HCT116 (cell line): Measurements from ENCODE around the gene PLEKHA5. TPM values are rescaled to one million over a fixed set of nuclear protein-coding genes. Genes with fewer than 3 reads are reported as not detected.

ENCODE experiments used
- ATAC-seq: fragments of 200-7000 bp; cut with Tn5 transposase; 2 replicates; pipeline ENCODE4 v1.9.1; 2020; ENCODE audit warnings: mild to moderate bottlenecking, moderate library complexity
- BruUV-seq: library from RNA; stranded (reverse); fragments of 400-500 nt; replicated peaks from 2 replicates; lab custom pipeline; 2021; lab: Mats Ljungman, UMichigan
- CTCF ChIA-PET: fragments of 300-600 bp; sonication (Branson Sonifier 250); formaldehyde crosslinking; loops from one replicate; lab custom pipeline; 2021; ENCODE audit warnings: antibody characterized with exemption; lab: Charles Lee
- POLR2A ChIA-PET: fragments of 300-600, 350-600 bp; sonication (Branson Sonifier 250); formaldehyde crosslinking; loops from one replicate; lab custom pipeline; 2021; ENCODE audit warnings: antibody characterized with exemption; lab: Charles Lee
- RAD21 ChIA-PET, 2 experiments: fragments of 300-600 bp; sonication (Branson Sonifier 250); formaldehyde crosslinking; loops; one replicate each; lab custom pipeline; 2023; ENCODE audit warnings: low total read pairs in 2 of 2; ENCODE audit not compliant: uncharacterized antibody in 2 of 2, unreplicated experiment in 2 of 2, low non-redundant PET in 1 of 2; lab: Charles Lee
- DNase-seq: peaks from one replicate; pipeline ENCODE4 v3.0.0-alpha.2; 2010; ENCODE audit warnings: low read depth, low spot score
- H2AFZ ChIP-seq: fragments of 200-600 bp; shearing (Covaris generic), sonication (generic); 2 replicates; pipeline ENCODE4 v1.6.1; 2017; ENCODE audit warnings: low read depth, mixed run types, mixed read lengths, antibody characterized with exemption, low read length; ENCODE audit not compliant: poor library complexity, severe bottlenecking
- H3K27ac ChIP-seq: 2 replicates; pipeline ENCODE4 v1.5.1; 2012; ENCODE audit warnings: low read depth, low read length
- H3K27me3 ChIP-seq: fragments of 200-600 bp; sonication (generic); 2 replicates; pipeline ENCODE4 v1.6.1; 2016; ENCODE audit warnings: mixed run types, low read length, mixed read lengths; ENCODE audit not compliant: insufficient read depth
- H3K36me3 ChIP-seq, 2 experiments: fragments of 200-500 bp in 1 of 2; fragments of 200-600 bp in 1 of 2; sonication (Bioruptor generic) in 1 of 2; sonication (generic) in 1 of 2; 2 replicates each; pipeline versions ENCODE4 v1.5.1 to v1.6.1; 2014 to 2016; ENCODE audit warnings: low read length in 2 of 2, inconsistent platforms in 1 of 2, mixed read lengths in 1 of 2, mixed run types in 1 of 2; ENCODE audit not compliant: insufficient read depth in 2 of 2, control insufficient read depth in 1 of 2
- H3K4me1 ChIP-seq, 2 experiments: fragments of 200-600 bp in 1 of 2; sonication (generic) in 1 of 2; 2 replicates each; pipeline versions ENCODE4 v1.5.1 to v1.6.1; 2012 to 2017; ENCODE audit warnings: low read length in 2 of 2, inconsistent platforms in 1 of 2, mild to moderate bottlenecking in 1 of 2, mixed read lengths in 1 of 2, mixed run types in 1 of 2, moderate library complexity in 1 of 2; ENCODE audit not compliant: insufficient read depth in 2 of 2, control insufficient read depth in 1 of 2
- H3K4me2 ChIP-seq: fragments of 200-600 bp; sonication (generic); 2 replicates; pipeline ENCODE4 v1.6.1; 2017; ENCODE audit warnings: mixed run types, low read length, mixed read lengths
- H3K4me3 ChIP-seq, 2 experiments: fragments of 200-600 bp in 1 of 2; sonication (generic) in 1 of 2; replicated peaks in 1 of 2; 2 replicates each; pipeline ENCODE4 v1.5.1; 2011 to 2016; ENCODE audit warnings: low read length in 2 of 2, control low read depth in 1 of 2, low read depth in 1 of 2, mild to moderate bottlenecking in 1 of 2, mixed read lengths in 1 of 2, mixed run types in 1 of 2
- H3K79me2 ChIP-seq: fragments of 200-600 bp; sonication (generic); 2 replicates; pipeline ENCODE4 v1.6.1; 2017; ENCODE audit warnings: mild to moderate bottlenecking, mixed run types, low read length, moderate library complexity, mixed read lengths; ENCODE audit not compliant: insufficient read depth
- H3K9ac ChIP-seq: fragments of 200-600 bp; sonication (generic); 2 replicates; pipeline ENCODE4 v1.6.1; 2016; ENCODE audit warnings: low read length, mixed read lengths
- H3K9me2 ChIP-seq: fragments of 200-600 bp; sonication (generic), shearing (Covaris generic); 2 replicates; pipeline ENCODE4 v1.6.1; 2017; ENCODE audit warnings: mixed run types, mild to moderate bottlenecking, moderate library complexity; ENCODE audit not compliant: insufficient read depth
- H3K9me3 ChIP-seq, 2 experiments: fragments of 200-500 bp in 1 of 2; fragments of 200-600 bp in 1 of 2; sonication (Bioruptor generic) in 1 of 2; sonication (generic) in 1 of 2; 2 replicates each; pipeline ENCODE4 v1.6.1; 2014 to 2017; ENCODE audit warnings: low read length in 2 of 2, mixed read lengths in 2 of 2, inconsistent platforms in 1 of 2, low read depth in 1 of 2, mild to moderate bottlenecking in 1 of 2, mixed run types in 1 of 2, moderate library complexity in 1 of 2; ENCODE audit not compliant: control insufficient read depth in 1 of 2, insufficient read depth in 1 of 2
- H4K20me1 ChIP-seq: fragments of 200-600 bp; sonication (generic), shearing (Covaris generic); 2 replicates; pipeline ENCODE4 v1.6.1; 2017; ENCODE audit warnings: mixed run types, mild to moderate bottlenecking, moderate library complexity; ENCODE audit not compliant: insufficient read depth
- EGR1 ChIP-seq: IDR thresholded peaks from 2 replicates; pipeline ENCODE4 v1.6.1; 2012; ENCODE audit warnings: low read depth
- MAX ChIP-seq: IDR thresholded peaks from 2 replicates; pipeline ENCODE4 v1.6.1; 2012
- POLR2AphosphoS5 ChIP-seq: IDR thresholded peaks from 2 replicates; pipeline ENCODE4 v1.6.1; 2011; ENCODE audit warnings: mild to moderate bottlenecking, low read depth, low read length, moderate library complexity
- RAD21 ChIP-seq: IDR thresholded peaks from 2 replicates; pipeline ENCODE4 v1.6.1; 2012; ENCODE audit warnings: low read depth, mild to moderate bottlenecking
- REST ChIP-seq: IDR thresholded peaks from 2 replicates; pipeline ENCODE4 v1.6.1; 2012; ENCODE audit warnings: low read depth
- SIN3A ChIP-seq: IDR thresholded peaks from 2 replicates; pipeline ENCODE4 v1.6.1; 2012; ENCODE audit warnings: low read depth
- SP1 ChIP-seq: IDR thresholded peaks from 2 replicates; pipeline ENCODE4 v1.6.1; 2012; ENCODE audit warnings: low read depth
- TCF7L2 ChIP-seq: IDR thresholded peaks from 2 replicates; pipeline ENCODE4 v1.7.0; 2011; ENCODE audit warnings: borderline replicate concordance, inconsistent platforms; ENCODE audit not compliant: insufficient read depth, insufficient read length; ENCODE audit errors: extremely low read depth
- YY1 ChIP-seq: IDR thresholded peaks from 2 replicates; pipeline ENCODE4 v1.6.1; 2011; ENCODE audit warnings: low read length, low read depth, moderate library complexity, mild to moderate bottlenecking; ENCODE audit not compliant: insufficient replicate concordance; ENCODE audit errors: extremely low read depth
- ZBTB33 ChIP-seq: IDR thresholded peaks from 2 replicates; pipeline ENCODE4 v1.6.1; 2011; ENCODE audit warnings: mild to moderate bottlenecking, low read length, moderate library complexity; ENCODE audit not compliant: insufficient replicate concordance; ENCODE audit errors: extremely low read depth
- intact Hi-C: fragments of 100-400 bp; cut with micrococcal nuclease; formaldehyde crosslinking; loops from 2 replicates; pipeline ENCODE4 v1.10.0; 2022
- total RNA-seq: library from RNA; stranded (reverse); gene quantifications from one replicate; pipeline ENCODE4 v1.2.1, GENCODE V29; 2021; ENCODE audit not compliant: unreplicated experiment

PLEKHA5 gene
- total RNA-seq, 1 experiment from 2014 or later = 18.9 TPM

GRCh38 chr12:19410629-19411185 is 281.2 kb downstream of the PLEKHA5 start:
- H3K9ac ChIP-seq = no peak overlapping the region
- H3K79me2 ChIP-seq = no peaks in the 10 kb centered on the region
- POLR2A ChIA-PET = no interaction called here
- ATAC-seq = no peak
- H3K27ac ChIP-seq = no peak overlapping the region
- TF ChIP-seq POLR2AphosphoS5 (no peak), EGR1 (no peak), SP1 (no peak), YY1 (no peak), TCF7L2 (no peak), RAD21 (no peak), MAX (no peak), SIN3A (no peak), ZBTB33 (no peak), REST (no peak)
- TF ChIP-seq, all 23 proteins: peak for 0
- Histone ChIP-seq H3K9me3 (no peaks in the 10 kb centered on the region), H3K4me1 (no peaks in the 10 kb centered on the region), H3K36me3 (no peaks in the 10 kb centered on the region), H4K20me1 (no peaks in the 10 kb centered on the region), H3K9me2 (no peaks in the 10 kb centered on the region), H2AFZ (no peak overlapping the region), H3K4me2 (no peak overlapping the region), H3K27me3 (no peaks in the 10 kb centered on the region), H3K4me3 (no peak overlapping the region)
- RAD21 ChIA-PET = no interaction called here
- no TSS peak for BruUV-seq
- intact Hi-C loops = no loop called here
- no peak for DNase-seq
- CTCF ChIA-PET = no interaction called here
